ELR (cell line): Measurements from ENCODE around the gene UBXN6.
A peak's percentile ranks its signal among the peaks of the same experiment; 100 is the strongest.

Experiments
- DNase-seq: peaks from one replicate; pipeline ENCODE4 v3.0.0-alpha.2; 2015; ENCODE audit warnings: low read depth

UBXN6 gene

DNA sequence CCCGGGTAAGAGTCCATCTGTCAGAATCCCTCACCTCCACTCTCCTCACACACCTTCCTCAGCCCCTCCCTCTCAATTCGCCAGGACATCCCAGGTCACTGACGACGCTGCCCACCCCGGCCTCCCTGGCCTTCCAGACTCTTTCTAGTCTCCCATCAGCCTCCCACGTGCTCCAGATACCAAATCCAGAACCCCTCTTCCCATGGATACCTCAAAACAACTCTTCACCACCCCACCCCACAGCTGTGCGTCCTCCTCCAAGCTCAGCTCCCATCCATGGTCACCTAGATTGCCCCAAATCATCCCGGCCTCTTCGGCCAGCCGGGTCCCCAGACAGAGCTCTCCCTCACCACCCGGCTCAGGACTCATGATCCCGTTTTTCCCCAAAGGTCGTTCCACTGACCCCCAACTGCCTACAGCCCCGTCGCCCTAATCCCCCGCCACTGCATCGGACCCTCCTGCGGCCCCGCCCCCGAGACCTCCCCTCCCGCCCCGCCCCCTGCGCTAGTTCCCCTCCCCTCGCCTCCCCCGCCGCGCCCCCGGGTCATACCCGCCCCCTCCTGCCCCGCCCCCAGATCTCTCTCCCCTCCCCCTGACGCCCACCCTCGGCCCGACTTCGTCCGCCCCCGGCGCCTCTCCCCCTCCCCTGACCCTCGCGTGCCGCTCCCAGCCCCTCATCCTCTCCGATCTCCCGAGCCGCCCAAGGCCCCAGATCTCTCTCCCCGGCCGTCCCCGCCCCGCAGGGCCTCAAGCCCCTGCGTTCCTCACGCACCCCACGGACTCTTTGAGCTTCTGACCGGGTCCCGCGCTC, 546 bp downstream of the UBXN6 start:
- DNase-seq = peak; percentile 68

DNA sequence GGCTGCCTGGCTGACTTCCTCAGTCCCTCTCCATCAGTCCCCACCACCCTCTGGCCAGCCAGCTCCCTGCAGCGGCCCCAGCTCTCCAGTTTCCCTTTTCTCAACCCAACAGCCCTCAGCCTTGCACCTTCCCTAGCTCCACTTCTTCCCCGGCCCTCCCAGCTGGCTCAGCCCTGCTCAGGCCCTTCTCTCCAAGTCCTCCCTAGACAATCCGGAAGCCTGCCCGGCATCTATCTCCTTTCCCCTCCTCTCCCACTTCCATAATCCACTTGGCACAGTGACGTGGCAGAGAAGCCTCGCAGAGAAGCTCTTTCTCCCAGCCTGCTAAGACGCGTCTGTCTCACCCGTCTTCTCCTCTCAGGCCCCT, 1.1 kb downstream of the UBXN6 start:
- DNase-seq = peak; percentile 84

DNA sequence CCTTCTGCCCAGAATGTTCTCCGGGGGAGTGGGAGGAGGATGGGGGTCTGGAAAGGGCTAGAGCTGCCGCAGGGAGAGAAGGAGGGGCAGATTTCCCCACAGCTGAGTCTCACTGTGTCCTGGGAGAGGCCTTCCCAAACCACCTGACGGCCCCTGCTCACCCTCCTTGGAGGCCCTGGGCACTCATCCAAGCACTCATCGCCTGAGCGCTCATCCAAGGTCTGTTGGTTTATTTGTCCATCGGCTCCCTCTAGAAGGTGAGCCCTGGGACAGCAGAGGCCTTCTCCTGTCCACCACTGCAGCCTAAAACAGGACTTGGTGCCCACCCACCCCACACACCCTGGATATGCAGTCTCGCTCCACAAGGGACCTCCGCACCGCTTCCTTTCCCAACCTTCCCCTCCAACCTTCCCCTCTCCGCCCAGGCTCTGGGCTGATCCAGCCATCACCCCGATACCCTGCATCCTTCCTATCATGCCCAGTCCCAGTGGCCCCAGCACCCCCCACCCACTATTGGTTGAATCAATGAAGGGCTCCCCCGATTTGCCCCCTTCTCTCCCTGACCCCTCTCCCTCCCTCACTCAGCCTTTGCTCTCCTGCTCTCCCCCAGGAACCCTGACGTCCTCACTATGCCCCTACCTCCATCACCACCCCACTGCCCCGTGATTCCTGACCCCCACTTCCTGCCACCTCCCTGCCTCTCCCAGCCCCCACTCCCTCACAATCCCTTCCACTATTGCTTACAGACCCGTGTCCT, 1.7 kb downstream of the UBXN6 start:
- DNase-seq = peak; percentile 65

DNA sequence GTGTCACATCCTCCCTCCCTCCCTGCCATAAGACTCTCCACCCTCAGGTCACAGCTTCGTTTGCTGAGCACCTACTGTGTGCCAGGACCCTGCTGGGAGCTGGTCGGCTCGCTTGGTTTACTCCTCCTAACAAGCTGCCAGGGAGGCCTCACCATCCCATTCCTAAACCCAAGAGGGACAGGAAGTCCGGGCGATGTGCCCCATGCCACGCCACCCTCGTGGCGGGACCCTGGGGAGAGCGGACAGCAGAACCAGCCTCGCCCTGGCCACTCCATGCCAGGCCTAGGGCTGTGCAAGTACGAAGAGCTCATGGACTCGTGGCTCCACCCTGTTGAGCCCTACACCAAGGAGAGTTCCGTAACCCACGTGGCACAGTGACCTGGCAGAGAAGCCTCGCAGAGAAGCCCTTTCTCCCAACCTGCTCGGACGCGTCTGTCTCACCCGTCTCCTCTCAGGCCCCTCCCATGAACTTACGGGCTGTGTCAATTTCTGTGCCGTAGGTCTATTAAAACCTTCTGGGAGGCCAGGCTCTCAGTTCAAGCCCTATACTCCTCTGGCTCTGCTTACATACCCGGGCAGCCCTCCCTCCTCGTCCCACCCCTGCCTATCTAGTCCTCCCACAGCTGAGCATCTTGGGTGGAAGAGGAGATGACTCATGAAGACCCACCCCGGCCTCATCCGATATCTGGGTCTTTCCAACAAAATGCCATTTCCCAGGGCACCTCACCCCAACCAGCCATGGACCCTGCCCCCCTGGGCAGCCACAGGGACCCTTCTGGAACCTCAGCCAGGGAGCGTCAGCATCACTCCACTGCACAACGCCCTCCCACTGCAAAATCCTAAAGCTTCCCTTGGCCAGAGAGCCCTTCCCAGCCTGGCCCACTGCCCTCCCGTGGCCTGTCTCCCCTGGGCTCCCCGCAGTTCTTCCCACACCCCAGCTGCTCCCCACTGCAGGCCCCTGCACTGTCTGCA, 2.6 kb downstream of the UBXN6 start:
- DNase-seq = peak; percentile 39

DNA sequence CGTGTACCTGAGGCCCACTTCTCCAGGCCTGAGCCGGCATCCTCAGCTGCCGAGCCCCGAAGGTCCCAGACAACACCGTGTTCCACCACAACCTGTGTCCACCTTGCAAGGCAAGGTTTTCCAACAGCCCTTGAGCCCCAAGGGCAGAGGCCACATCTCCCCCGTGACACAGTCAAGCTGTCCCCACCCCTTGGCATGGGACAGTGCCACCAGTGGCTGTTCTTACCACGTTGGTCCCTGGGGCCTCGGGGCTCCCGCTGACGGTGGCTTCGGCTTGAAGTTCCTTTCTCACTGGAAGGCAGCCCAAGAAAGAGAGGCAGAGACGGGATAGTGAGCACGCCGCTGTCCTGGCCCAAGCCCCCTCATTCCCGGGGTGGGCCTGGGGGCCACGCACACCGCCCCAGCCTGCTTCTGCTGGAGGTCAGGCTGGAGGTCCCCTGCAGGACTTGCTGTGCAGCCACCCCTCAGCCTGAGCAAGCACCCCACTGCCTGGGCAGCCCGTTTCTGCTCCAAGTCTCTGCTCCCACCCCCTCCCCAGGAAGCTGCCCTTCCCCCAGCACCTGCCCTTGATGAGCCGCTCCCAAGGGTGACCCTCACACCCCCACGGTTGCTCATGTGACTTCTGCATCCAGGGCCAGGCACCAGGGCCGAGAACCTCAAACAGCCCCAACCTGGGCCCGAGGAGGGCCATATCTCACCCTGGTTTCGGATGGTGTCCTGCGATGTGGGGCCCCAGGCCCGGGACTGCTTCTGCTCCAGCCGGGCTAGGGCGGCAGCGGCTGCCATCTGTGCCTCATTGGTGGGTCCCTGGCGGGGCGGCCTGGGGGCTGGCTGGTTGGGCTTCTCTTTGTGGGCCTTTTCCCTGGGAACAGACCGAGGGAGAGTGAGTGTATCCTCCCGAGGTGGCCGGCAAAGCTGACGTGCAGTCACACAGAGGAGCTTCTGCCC, 4.1 kb downstream of the UBXN6 start:
- DNase-seq = no peak

DNA sequence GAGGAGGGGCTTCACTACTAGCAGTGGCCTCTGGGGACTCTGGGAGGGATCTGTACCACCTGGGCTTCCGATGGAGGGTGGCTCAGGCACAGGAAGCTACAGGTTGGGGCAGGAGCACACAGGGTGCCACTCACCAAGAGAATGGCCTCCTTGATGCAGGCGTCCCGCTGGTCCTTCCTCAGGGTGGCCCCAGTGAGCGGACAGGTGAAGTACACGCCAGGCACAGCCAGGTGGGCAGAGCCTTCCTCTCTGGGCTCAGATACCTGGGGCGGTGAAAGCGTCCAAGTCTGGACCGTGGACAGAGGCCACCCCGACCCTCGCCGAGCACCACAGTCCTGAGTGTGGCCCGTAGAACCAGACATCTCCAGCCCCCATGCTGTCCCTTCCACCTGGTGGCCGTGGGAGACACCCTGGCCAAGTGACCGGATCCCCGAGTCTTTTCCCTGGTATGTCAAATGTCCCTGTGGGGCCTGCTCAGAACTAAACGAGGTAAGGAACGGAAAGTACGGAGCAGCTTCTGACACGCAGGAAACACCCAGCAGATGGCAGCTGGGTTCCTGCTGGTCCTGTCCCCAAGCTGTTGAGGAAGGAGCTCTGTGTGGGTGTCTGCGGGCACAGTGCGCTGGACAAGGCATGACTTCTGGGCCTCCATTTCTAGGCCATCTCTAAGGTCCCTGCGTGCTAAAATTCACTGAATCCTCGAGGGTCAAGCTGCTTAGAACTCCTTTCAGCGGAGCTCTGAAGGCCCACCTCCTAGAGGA, 5.2 kb downstream of the UBXN6 start:
- no peak for DNase-seq

DNA sequence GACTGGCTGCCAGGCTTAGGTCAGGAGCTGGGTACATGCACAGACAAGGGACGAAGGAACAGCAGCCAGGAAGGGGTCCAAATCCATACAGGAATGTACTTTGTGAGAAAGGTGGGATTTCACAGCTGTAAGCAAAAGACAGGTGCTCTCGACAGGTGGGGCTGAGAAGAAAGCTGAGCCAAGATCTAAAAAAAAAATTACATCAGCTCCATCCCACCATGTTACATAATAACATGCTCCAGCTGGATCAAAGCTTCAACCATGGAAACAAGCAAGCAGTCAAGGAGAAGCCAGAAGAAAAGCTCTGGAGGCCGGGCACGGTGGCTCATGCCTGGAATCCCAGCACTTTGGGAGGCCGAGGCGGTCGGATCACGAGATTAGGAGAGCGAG, 8.0 kb downstream of the UBXN6 start:
- no peak for DNase-seq

DNA sequence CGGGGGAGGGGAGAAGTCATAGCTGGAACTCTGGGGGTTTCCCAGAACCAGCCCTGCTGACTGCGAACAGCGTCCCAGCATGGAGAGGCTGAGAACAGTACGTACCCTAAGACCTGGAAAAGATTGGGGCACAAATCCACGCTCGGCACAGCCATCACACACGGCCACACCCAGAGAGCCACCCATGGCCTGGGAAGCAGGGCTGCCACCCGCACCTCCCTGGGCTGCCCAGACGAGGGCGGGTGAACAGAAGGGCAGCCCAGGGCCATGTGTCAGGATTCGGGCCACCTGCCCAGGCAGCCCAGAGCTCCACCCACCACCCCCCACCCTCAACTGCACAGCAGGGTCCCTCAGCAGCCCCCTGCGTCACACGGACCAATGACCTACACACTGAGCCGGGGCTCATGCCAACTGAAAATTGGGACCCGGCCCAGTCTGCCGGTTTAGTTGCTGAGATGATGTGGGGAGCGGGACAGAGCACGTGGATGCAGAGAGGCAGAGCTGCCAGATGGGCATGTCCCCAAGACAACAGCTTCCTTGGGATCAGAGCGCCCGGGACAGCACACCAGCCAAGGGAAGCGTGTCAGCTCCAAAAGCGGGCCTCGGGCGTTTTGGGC, 8.5 kb downstream of the UBXN6 start:
- no peak for DNase-seq

DNA sequence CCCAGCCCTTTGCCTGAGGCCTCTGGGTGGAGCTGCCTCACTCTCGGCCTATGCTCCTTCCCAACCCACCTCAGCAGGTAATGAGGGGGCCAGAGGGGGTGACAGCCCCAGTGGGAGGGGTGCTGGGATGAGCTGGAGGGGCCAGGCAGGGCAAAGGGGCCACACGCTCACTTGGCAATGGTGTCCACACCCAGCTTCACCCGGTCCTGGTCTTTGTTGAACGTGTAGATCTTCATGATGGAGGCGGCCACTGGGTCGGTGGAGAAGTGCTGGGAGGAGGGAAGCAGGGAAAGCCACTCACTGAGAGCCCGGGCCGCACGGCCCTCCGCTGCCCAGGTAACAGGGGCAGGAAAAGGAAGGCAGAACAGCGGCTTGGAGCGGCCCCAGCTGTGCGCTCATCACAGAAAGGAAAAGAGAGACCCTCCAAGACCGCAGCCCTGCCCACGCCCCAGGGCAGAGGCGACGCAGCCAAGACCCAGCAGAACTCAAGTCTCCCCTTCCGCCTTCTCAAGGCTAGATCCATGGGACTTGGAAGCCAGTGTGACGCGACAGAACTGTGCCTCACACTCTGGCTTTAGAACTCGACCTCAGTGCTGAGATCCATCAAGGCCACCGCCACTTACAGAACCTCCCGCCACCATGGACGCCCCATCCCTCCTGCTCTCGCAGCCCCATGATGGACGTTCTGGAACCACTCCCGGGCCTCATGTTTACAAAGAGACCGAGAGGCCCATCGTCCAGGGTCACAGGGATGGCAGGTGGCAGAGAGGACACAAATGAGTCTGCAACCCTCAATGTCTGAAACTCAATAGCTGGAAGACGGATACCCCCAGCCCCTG, 9.2 kb downstream of the UBXN6 start:
- DNase-seq = no peak

DNA sequence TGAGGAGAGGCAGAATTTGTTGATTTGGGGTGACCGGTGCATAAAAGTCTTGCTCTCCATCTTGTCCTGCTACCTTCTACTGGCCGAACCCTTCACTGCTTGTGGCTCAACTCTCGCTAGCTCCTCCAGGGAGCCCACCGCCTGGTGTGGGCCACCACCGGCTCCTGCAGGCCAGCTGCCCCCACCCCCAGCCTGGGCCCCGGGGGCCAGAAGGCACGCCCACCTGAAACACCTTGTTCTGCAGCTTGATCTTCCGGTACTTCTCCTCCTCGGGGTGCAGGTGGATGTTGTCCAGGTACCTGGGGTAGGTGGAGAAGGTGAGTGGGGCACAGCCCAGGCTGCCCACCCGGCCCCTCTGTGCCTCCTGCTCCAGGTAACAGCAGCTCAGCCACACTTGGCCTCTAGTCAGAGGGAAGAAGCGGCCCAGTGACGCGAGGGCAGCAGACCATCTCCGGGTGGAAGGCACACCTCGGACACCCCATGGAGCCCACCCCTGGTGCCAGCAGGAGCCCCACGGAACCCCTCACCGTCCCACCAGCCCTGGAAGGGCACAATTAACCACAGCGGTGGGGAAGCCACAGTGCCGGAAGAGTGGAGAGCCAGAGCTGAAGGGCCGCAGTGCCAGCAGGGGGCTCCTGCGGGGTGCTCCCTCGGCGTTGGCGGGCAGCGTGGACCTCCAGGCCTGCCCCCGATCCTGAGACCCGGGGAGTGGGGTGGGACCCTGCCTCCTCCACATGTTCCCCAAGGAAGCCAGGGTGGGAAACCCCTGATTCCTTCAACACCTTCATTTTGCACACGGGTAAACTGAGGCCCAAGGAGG, 10.1 kb downstream of the UBXN6 start:
- DNase-seq = no peak

DNA sequence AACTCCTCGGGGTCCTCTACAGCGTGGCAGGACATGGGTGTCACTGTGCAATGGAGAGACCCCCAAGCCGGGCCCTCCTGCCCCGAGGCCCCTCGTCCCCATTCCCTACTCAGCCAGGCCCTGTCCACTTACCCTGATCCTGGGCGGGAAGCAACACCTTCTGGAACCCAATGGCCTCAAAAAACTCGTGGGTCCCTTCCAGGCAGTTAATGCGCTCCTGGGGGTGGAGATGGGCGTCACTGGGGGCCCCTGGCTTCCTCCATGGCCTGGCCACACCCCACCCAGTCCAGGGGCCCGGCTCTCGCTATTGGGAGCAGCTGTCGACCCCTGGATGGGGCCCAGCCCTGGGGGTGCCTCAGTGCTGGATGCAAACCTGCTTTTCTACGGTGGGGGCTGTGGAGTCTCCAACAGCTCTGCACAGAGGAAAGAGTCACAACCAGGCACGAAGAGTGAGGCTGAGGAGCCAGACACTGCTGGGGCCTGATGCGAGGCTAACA, 10.8 kb downstream of the UBXN6 start:
- DNase-seq = no peak

DNA sequence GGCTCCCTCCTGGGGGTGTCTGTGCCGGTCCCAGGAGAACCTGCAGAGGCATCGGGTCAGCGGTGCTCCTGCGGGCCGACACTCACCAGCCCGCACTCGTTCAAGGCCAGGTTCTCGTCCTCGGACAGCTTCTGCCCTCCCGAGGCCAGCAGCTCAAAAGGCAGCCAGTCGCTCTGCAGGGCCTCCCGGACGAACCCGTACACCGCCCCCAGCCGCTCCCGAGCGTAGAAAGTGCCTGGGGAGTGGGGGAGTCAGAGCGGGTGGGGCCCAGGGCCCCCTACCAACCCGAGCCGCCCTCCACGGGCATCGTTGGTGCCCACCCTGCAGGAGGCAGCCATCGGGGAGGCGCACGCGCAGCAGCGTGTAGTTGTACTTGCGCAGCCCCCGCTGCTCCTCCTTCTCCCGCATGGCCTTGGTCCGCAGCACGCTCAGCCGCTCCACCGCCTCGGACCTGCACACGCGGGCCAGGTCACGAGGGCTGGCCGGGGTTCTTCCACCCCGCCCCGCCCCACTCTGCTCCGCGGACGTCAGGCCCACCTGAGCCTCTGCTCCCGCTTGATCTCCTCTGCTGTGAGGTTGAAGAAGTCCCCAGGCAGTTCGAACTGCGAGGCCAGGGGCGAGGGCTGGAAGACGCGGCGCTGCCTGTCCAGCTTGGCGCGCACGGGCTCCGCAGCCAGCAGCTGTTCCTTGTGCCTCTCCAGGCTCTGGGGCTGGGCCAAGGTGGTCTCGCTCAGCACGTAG, 11.5 kb downstream of the UBXN6 start:
- DNase-seq = no peak

DNA sequence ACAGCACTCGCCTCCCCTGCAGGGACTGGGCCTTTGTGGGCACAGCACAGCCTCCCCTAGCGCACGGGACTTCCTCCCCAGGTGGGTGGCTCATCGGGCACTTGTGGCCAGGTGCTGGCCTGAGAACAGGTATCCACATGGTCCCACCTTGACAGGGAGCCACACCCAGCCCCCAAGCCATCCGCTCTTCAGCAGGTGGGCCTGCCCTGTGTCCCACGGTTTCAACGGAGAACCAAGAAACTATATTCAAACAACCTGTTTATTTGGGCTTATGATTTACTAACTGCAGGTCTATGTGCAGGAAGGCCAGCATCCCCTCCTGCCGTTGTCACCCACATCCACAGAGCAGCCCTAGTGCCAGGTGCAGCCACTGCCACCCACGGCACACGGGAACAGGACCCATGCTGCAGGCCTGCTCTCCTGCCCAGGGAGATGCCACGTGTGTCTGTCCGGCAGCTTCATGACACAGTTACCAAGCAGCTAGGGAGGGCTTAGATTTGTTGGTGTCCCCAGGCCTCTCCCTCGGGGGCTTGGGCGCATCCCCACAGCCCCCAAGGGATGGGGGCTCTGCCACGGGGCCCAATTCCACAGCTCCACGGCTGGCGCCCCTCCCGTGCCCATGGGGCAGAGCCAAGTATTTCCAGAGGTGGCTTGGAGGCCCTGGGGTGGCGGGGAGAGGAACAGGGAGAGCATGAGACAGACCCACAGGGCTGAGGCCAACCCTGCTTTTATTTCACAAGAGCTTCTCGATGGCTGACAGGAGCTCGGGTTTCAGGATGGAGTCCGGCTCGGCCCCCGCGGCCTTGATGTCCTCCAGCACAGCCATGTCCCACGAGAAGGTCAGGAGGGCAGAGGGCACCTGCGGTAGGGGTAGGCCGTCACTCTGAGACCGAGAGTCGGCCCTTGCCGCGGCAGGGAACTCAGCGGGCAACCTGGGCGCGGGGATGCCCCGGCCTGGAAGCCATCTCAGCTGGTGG, 12.5 kb downstream of the UBXN6 start:
- DNase-seq = no peak

DNA sequence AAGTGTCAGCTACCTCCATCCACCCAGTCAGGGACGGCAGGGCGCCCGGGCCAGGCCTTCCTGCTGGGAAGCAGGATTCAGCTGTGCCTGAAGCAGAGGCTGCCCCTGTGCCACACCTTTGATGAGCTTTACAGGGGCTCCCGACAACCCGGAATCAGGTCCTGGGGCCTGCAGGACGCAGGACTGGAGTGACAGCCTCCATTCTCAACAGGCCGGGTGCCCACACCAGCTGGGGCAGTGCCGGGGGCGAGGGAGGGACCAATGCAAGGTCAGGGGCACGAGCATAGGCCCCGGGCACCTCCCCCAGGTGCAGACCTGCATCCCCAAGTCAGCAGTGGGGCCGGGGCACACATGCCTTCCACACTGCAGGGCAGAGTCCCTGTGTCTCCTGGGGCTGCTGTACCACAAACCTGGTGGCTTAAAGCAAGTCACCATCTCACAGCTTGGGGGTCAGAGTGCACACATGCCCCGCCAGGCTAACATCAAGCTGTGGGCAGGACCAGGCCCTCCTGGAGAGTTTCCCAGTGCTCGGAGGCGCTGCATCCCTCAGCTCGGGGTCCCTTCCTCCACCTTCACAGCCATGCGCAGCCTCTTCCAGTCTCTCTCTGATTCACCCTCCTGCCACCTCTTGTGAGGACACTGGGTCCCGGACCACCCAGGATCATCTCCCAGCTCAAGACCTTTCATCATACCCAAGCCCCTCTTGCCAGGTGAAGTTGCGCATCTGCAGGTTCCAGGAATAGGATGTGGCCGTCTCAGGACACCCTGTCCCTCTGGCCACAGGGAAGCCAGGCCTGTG, 13.4 kb downstream of the UBXN6 start:
- no peak for DNase-seq

DNA sequence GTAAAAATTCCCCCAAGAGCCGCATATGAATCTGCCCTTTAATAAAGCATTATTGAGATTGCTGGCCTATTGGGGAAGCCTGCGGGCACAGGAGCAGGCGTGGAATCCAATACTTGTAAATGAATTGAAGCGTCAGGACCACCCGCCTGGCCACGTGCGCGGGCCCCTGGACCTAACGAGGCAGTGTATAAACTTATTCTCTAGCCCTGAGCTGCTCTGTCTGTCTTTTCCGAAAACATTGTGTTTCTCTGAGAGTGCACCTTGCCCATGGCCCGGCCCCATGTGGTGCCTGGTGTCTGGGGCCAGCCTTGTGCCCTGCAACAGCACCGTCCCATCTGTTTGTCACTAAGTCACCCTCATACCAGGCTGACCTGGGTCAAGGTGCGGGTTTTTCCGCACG, 14.4 kb downstream of the UBXN6 start:
- no peak for DNase-seq
